Choroid plexus epithelial cell (primary cell): ENCODE data around the gene BTBD8.

Source experiments
- DNase-seq: peaks from one replicate; pipeline ENCODE4 v3.0.0-alpha.2; 2010; ENCODE audit warnings: low read depth
- H3K4me3 ChIP-seq: 2 replicates; pipeline ENCODE4 v1.5.1; 2011; ENCODE audit warnings: low read depth, mild to moderate bottlenecking, control low read depth, low read length, moderate library complexity
- CTCF ChIP-seq: conservative IDR thresholded peaks from 2 replicates; pipeline ENCODE4 v1.5.1; 2011; ENCODE audit warnings: low read depth, mild to moderate bottlenecking, control low read depth, inconsistent platforms, low read length, moderate library complexity

Gene BTBD8

GRCh38 chr1:92186081-92186480 lies 105.9 kb downstream of the BTBD8 start:
- TF ChIP-seq CTCF: no peak
- DNase-seq: peak; percentile 87
- no peak overlapping the region for H3K4me3 ChIP-seq

DNA sequence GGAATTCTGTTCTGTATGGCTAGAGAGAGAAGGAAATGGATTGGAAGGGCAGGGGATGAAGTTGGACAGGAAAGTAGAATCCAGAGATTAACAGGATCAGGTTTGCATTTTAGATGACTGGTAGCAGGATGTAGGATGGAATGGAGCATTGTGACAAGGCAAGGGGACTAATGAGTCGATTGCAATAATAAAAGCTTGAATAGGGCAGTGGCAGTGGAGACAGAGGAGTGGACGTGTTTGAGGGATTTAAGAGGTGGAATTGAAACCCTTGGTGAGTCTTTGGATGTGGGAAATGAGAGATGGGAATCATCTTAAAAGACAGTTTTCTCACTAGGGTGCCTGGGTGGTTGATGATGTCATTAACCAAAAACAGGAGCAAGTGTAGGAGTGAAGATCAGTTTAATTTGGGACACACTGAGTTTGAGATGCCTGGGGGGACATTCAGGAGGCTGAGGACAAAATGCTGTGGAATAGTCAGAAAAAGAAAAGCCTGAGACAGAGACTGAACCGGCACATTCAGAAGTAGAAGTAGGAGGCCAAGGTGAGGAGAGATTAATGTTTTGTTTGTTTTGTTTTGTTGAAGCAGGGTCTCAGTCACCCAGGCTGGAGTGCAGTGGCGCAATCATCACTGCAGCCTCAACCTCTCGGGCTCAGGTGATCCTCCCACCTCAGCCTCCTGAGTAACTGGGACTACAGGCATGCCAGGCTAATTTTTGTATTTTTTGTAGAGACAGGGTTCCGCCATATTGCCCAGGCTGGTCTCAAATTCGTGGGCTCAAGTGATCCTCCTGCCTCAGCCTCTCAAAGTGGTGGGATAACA lies 108.5 kb downstream of the BTBD8 start:
- TF ChIP-seq CTCF: no peak

GRCh38 chr1:92191726-92192125 lies 111.6 kb downstream of the BTBD8 start:
- H3K4me3 ChIP-seq: no peak overlapping the region
- DNase-seq: no peak
- no peak for TF ChIP-seq CTCF

More for the DNA sequence above, 108.5 kb downstream of the BTBD8 start:
- H3K4me3 ChIP-seq: no peak overlapping the region
- no peak for DNase-seq

DNA sequence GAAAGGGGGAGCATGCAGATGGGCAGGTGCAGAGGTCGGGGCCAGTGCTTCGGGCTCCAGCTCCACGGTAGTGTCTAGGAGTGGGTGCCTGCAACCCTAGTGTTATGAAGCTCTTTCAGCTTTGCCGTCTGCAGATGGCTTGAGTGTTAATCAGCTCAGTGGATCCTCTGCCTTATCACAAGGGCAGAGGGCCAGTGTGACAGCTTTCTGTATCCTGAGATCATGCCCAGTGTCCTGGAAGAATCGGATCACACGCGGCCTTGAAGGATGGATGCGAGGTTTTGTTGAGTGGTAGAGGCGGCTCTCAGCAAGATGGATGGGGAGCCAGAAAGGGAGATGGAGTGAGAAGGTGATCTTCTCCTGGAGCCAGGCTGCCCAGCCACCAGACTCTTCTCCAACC lies 112.1 kb downstream of the BTBD8 start:
- DNase-seq: no peak
- no peak overlapping the region for H3K4me3 ChIP-seq
- TF ChIP-seq CTCF: no peak

DNA sequence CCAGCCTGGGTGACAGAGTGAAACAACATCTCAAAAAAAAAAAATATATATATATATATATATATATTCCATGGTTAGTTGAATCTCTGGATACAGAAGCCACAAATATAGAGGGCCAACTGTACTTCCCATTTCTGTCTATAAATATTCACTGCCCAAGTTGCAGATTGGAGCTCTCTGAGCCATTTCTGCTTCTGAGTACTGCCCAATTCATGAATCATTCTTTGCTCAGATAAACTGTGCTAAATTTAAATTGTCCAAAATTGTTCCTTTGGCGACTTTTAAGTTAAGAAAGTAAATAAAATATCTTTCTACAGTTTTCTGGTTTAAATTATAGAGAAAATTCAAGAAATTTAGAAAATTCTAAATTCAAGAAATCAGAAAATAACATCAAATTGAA lies 114.4 kb downstream of the BTBD8 start:
- no peak overlapping the region for H3K4me3 ChIP-seq
- no peak for TF ChIP-seq CTCF
- DNase-seq: no peak

DNA sequence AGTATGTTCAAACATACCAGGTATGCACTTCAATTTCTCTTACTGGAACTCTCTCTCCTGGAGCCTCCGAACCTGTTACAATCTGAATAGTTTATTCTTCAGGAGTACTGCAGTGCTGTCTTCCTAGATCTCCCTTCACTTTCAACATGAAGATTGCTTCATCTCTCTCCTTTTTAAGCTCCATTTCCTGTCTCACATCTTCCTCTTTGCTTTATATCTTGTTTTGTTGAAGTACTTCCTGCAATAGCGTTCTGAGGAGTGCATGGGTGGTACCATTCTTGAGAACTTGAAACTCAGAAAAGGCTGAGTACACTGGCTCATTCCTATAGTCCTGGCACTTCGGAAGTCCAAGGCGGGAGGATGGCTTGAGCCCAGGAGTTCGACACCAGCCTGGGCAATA lies 121.8 kb downstream of the BTBD8 start:
- TF ChIP-seq CTCF: no peak
- peak; percentile 23 for DNase-seq
- H3K4me3 ChIP-seq: no peak overlapping the region

DNA sequence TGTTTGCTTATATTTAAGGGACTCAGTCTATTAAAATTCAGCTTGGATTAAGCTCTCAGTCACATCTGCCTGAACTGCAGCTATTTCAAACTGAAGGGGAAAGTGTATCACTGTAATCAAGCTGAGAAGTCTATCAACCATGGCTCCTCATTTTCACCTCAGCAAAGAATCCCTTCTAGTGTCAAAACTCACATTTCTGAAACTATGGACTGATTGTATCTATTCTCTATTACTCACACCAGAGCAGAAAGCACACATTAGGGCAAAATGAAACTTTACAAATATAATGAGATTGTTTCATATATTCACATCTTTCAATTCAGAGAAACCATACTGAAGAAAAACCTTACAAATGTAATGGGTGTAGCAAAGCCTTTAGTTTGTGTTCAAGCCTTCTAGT lies 123.0 kb downstream of the BTBD8 start:
- no peak overlapping the region for H3K4me3 ChIP-seq
- TF ChIP-seq CTCF: no peak
- DNase-seq: no peak
